NT2/D1 (cell line): ENCODE measurements around the gene EGFR.

Experiments
- SUZ12 ChIP-seq: IDR thresholded peaks from 2 replicates; pipeline ENCODE4 v1.6.1; 2011; ENCODE audit not compliant: insufficient read length, insufficient read depth; ENCODE audit errors: extremely low read depth
- YY1 ChIP-seq: IDR thresholded peaks from 2 replicates; pipeline ENCODE4 v1.6.1; 2011; ENCODE audit not compliant: insufficient read length, insufficient read depth

DNA sequence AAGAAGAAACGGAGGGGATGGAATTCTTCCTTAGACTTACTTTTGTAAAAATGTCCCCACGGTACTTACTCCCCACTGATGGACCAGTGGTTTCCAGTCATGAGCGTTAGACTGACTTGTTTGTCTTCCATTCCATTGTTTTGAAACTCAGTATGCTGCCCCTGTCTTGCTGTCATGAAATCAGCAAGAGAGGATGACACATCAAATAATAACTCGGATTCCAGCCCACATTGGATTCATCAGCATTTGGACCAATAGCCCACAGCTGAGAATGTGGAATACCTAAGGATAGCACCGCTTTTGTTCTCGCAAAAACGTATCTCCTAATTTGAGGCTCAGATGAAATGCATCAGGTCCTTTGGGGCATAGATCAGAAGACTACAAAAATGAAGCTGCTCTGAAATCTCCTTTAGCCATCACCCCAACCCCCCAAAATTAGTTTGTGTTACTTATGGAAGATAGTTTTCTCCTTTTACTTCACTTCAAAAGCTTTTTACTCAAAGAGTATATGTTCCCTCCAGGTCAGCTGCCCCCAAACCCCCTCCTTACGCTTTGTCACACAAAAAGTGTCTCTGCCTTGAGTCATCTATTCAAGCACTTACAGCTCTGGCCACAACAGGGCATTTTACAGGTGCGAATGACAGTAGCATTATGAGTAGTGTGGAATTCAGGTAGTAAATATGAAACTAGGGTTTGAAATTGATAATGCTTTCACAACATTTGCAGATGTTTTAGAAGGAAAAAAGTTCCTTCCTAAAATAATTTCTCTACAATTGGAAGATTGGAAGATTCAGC lies 187.6 kb downstream of the EGFR start:
- TF ChIP-seq YY1 (no peak), SUZ12 (no peak)
